H1 (cell line): ENCODE data around the gene BPHL.

Experiments used
- CHD1 ChIP-seq: IDR thresholded peaks from 2 replicates; pipeline ENCODE4 v1.6.1; 2012; ENCODE audit warnings: low read depth, low read length, improper control_type of control experiment
- CTCF ChIP-seq, 3 experiments: IDR thresholded peaks; 1 replicate in 2 of 3; 2 replicates in 1 of 3; pipeline versions ENCODE4 v1.5.1 to v1.6.1; 2011; ENCODE audit warnings: low read length in 3 of 3, mild to moderate bottlenecking in 3 of 3, inconsistent platforms in 2 of 3, low read depth in 1 of 3, moderate library complexity in 1 of 3; ENCODE audit not compliant: insufficient read depth in 1 of 3; ENCODE audit errors: control extremely low read depth in 1 of 3
- POLR2AphosphoS5 ChIP-seq: IDR thresholded peaks from 2 replicates; pipeline ENCODE4 v1.6.1; 2011; ENCODE audit warnings: low read depth, low read length

- TF ChIP-seq CTCF (IDR thresholded peaks at IDR 0.05; ENCODE audit: control extremely low read depth in 1 of 3, insufficient read depth in 1 of 3, low read depth in 1 of 3, low read length in 3 of 3) (peak in 1 of 3 experiments; percentile 9; a peak in 2 of 4 replicates), CHD1 (no peak), POLR2AphosphoS5 (no peak; the same call in 1 of the 2 replicates)
These were observed 44.2 kb downstream of the BPHL start for GRCh38 chr6:3162565-3163247.
